Stimulated activated CD4-positive, alpha-beta T cell treated with anti-CD3 and anti-CD28 coated beads, Interleukin-1b, Interleukin-23, amount 100 ng/mL, for 1 hour (primary cell): ENCODE results near the gene AGPAT3.
A peak's percentile ranks its signal among the peaks of the same experiment; 100 is the strongest.

Experiments
- DNase-seq, 2 donors: peaks; one replicate each; pipeline ENCODE4 v3.0.0-alpha.2; 2020; ENCODE audit warnings: low read depth in 2 of 2

Gene AGPAT3

DNA sequence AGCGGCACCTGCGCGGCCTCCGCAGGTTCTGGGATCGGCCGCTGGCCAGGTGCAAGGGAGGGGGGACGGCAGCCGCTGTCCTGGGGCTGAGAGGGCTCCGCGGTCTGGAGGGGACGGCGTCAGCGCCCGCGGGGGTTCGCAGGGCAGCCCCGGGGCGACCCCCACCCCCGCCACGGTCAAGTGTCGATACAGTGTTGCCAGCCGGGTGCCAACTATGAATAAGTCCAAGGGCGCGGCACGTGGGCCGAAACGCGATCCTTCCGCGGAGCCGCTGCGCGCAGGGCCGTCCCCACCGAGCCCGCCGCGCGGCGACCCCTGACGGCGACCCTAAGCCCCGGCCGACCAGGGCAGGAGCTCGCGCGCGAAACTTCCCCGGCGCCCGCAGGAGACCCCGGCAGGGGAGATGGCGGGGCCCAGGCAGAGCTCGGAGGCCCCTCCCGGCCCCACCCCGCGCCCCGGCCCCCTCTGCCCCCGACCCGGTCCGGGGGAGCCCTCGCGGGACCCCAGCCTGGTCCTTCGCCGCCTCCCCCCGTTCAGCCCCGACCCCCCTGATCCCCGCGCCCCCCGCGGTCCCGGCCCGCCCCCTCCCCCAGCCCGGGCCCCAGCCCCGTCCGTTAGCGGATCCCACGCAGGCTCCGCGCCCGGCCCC lies 586 bp upstream of the AGPAT3 start:
- DNase-seq, result peak in 1 of 2 donors; percentile 26

DNA sequence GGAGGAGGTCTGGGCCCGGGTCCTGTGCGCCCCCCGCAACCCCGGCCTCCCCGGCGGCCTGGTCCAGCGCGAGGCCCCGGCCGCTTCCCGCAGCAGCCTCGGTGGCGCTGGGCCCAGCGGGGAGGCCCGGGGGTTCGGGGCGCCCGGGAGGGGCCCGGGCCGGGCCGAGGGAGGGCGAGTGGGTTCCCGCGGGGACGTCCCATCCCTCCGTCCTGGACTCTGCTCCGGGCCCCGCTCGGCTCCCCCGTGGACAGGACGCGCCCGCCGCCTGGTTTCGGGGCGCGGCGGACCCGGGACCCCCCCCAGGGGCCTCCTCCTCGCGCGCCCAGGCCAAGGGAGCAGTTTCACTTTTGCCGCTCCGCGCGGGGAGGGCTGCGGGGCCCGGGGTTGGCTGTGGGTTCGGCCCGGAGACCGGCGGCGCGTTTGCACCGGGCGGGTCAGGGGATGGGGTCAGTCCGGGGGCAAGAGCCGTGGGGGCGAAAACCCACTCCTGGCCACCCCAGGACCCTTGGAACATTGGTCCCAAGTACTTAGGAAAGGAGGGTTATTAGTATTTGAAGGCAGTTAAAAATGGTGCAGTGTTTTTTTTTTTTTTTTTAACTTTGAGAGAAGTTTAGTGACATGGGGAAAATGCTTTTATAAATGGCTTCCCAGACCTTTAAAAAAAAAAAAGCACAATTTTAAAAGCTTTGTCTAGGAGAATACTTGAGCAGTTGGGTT lies 677 bp downstream of the AGPAT3 start:
- DNase-seq, result peak in 1 of 2 donors; percentile 18

DNA sequence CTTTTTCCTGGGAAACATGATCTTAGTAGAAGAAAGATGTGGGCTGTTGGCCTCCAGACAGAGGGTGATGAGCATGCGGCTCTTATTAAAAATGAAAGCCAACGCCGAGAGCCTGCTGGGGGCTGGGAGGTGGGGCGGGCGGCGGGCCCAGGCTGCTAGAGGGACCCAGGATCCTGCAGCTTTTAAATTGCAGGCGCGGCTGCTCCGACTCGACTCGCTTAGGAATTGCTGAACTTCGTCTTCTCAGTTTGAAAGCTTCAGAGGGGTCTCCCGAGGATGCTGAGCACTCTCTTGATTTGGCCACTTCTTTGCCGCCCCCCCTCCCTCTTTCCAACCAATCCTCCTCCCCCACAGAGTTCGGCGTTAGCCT lies 1.2 kb downstream of the AGPAT3 start:
- DNase-seq, result peak in 1 of 2 donors; percentile 21

DNA sequence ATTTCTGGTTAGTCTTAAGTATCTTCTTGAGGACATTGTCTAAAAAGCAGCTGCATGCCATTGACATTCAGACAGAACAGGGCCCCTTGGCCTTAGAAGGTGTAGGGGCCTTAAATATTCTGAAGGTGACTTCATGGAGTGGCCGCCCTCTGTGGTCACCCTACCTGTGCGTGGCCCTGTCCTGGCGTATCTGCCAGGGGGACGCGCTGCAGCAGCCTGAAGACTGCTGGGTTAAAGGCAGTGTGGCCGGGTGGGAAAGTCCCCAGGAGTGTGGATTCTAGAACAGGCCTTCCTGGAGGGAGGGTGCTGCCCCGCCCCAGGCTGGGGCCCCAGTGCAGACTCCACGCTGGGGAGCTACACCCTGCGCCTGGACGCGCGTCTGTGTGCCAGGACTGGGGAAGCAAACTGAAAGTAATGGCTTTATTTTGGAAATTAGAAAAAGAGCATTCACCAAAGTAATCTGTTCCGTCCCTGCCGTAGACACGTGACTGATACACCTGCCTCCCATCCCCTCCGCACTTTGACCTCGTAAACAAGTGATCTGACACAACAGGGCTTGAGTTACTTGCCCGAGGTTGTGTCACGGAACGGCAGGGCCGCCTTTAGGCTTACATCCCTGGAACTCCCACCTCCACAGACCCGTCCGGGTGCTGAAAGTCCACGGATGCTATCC lies 1.8 kb downstream of the AGPAT3 start:
- peak in 1 of 2 donors; percentile 21 for DNase-seq

DNA sequence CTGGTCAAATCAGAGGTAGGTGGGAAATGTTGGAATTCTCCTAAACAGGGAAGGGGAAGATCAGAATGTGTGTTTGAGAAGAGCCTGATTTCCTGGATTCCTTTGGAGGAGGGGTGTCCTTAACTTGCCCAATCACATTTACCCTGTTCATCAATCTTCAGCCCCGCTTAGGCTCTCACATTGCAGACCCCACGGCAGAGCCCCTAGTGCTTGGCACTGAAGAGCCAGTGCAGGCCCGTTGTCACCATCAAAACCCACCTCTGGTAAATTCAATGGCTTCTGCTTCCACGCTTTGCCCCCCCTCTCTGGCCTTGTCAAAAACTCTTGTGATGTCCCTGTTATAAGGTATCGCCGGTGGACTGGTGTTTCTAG lies 2.3 kb downstream of the AGPAT3 start:
- no peak for DNase-seq

DNA sequence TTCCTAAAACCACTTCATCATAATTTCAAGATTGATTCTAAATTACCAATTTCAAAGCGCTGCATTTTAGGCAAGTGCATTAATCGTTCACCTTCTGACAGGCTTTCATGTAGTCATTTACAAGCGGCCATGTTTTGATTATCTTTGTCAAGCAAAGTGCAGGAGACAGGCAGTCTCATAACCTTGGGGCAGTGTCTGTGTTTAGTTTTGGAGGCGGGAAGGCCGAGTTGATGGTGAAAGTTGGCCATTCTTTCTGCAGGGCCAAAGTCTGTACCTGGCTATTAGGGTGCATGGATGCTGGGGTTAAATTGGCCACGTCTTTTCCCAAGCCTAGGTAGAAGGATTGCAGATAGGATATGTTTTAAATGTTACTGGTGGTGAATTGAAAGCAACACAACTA lies 2.9 kb downstream of the AGPAT3 start:
- DNase-seq, result no peak

DNA sequence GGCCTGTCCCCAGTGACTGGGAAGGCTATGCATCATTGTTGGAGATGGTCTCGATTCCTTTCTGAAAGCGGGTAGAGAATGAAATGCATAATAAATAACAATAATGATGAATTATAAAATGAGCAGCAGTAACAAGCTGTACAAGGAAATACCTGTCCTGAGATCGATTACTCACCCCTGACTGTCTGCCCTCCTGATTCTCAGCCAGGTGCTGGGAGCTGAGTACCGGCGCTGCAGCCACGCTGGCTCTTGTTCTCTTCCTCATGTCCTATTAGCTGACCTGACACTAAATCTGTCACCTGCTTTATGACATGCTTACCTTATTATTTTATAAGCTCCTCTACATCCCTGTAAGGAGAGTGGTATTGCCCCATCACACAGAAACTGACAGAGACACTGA lies 3.4 kb downstream of the AGPAT3 start:
- no peak for DNase-seq

DNA sequence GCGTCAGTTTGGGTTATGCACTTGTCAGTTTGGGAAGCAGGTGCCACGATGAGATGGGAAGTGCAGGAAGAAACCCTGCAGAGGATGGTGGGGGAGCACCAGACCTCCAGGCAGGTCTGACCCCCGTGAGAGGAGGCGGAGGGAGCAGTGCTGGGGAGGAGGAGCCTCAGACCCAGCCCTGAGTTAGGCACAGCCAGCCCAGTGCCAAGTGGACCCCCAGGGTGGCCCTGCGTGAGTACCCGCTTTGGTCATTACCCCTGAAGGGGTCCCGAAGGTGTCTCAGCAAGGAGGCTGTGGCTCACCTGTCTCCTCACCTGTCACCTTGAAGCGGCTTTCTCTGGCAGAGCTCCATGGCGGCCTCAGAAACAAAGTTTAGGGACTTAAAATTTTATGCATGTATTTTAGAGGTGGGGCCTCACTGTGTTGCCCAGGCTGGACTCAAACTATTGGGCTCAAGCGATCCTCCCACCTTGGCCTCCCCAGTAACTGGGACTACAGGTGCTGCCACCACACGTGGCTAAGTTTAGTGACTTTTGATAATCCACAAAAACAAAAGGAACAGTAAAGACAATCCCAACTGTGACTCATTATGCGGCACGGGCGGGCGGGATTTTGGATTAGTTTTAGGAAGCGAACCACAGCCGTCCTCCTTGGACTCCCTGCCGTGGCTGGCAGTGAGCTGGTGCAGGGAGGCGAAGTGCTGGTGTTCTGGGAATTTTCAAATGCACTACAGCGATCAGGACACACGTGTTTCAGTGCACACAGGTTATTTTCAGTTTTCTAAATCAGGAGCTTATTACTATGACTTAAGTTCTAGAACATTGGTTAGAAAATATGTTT lies 4.7 kb downstream of the AGPAT3 start:
- DNase-seq, result no peak

DNA sequence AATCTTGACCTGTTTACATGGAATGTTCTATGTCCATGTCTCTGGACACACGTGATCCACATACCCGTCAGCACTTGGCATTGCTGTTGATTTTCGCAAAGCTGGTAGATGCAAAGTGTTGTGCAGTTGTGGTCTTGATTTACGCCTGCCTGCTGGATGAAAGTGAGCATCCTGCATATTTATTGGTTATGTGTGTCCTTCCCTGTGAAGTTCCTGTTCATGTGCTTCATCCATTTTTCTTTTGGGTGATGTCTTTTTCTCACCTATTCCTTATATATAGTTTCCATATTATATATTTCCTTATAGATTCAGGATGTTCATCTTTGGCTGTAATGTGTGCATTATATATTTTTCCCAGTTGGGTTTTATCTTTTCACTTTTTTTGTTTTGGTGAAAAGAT lies 6.5 kb downstream of the AGPAT3 start:
- no peak for DNase-seq

DNA sequence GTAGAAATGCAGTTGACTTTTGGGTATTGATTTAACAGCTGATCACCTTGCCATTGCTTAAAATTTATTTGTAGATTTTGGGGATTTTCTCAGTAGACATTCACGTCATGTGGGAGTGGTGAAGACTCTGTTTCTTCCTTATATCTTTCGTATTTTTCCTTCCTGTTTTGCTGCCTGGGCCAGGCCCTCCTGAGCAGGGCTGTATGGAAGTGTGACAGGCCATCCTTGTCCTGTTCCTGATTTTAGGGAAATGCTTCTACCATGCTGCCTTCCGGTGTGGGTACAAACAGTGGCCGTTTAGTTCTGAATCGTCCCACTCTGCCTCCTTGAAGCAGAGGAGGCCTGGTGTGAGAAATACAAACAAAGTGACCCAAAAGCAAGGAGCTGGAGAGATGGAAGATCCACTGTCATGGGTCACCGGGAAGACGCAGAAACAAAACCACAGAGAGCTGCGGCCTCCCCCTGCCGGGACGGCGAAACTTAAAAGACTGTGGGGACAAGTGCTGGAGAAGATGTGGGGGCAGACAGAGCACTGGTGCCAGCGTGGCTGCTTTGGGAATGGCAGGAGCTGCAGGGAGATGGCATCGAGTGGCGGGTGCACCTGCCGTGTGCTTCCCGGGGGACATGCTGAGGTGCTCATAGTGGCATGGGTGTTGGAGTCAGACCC lies 7.6 kb downstream of the AGPAT3 start:
- DNase-seq, result no peak

DNA sequence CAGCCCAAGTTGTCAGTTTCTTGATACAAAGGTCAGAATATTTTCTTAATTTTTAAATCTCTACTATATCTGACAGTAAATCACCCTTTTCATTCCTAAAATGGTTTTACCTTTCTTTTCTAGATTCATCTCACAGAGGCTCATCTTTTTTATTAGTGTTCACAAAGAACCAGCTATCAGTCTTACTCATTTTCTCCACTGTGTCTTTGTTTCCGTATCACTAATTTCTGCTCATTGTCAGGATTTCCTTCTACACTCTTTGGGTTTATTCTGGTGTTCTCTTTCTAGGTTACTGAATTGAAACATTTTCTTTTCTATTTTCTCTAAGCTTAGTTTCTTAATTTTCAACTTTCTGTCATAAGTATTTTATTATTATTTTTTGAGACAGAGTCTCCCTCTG lies 8.7 kb downstream of the AGPAT3 start:
- DNase-seq, result no peak

DNA sequence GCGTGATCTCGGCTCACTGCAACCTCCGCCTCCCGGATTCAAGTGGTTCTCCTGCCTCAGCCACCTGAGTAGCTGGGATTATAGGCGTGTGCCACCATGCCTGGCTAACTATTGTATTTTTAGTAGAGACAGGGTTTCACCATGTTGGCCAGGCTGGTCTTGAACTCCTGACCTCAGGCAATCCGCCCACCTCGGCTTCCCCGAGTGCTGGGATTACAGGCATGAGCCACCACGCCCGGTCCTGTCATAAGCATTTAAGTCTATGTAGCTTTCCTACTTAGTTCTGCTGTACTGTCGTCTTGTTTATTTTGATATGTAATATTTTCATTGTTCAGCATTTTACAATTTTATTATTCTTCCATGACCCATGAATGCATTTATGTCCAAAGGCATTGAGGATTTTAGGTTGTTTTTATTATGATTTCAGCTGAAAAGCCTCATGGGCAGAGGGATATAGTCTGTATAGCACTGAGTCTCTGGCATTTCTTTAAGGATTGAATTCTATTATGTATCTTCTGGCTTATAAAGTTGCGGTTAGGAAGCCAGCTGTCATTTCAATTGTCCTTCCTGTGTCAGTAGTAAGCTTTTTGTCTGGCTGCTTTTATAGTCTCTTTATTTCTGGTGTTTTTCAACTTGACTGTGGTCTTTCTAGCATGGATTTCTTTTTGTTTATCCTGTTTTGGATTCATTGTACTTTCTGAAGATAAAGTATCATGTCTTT lies 9.2 kb downstream of the AGPAT3 start:
- DNase-seq, result no peak

DNA sequence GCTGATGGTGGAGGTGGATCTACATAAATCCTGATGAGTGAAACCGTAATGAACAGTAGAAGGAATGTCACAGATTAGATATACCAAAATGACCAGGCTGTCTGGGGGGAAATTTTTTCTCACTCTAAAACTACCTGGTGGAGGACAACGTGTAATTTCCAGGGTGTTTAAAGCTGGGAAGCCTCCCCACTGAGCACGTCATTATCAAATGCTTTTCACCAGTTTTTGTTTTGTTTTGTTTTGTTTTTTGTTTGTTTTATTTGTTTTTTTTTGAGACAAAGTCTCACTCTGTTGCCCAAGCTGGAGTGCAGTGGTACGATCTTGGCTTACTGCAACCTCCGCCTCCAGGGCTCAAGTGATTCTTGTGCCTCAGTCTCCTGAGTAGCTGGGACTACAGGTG lies 11.6 kb downstream of the AGPAT3 start:
- no peak for DNase-seq

DNA sequence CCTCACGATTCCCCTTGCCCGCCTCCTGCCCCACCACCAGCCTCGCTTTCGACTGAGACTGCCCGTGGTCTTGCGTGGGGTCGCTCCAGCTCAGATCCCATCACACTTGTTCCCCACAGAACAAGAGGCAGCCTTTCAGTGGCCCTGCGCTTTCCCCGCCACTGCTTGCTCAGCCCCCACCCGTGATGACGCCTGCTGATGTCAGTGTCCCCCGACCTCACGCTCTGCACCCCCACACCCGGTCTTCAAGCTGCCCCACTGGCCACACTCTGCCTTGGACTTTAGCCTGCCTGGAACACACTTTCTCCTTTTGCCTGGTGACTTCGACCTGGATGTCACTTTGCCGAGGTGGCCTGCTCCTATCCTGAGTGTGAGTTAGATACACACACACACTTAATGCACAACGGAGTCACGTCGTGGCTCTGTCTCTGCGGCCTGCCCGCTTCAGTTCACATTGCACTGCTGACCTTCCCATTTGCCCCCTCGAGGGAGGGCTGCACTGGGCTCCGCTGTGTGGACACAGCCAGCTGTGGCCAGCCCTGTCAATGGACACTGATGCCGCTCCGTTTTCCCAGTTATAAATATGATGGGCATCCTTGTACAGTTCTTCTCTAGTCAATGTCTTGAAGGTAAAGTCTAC lies 13.0 kb downstream of the AGPAT3 start:
- DNase-seq, result no peak

DNA sequence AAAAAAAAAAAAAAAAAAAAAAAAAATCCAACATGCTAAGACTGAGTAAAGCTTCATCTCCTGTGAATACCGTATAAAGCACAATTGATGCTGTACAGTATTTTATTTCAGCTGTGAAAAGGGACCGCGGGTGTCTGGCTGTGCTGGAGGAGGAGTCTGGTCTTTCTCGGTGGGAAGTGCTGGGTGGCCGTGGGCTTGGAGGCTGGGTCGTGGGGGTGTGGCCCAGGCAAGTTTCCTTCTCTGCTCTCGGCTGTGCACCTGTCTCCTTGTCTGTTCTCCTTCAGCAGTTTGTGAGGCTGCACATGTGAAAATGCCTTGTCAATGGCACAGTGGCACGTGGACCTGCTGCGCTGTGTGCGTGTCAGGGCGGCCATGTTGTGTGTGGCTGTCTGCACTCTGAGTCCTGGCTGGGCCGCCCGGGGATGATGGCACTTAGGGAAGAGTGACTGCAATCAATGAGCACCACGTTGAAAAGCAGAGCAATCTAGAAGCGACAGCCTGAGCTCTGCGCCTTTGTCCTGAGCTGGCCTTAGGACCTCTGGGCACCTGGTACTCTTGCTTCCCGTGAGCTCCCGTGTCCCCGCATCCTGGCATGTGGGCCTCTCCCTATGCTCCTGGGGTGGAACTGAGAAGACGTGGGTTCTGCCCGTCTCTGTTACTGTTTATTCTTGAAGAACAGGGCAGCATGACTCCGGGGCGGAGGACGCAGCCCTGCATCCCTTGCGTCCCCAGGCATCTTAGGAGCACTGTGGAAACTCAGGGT lies 14.5 kb downstream of the AGPAT3 start:
- DNase-seq, result no peak

DNA sequence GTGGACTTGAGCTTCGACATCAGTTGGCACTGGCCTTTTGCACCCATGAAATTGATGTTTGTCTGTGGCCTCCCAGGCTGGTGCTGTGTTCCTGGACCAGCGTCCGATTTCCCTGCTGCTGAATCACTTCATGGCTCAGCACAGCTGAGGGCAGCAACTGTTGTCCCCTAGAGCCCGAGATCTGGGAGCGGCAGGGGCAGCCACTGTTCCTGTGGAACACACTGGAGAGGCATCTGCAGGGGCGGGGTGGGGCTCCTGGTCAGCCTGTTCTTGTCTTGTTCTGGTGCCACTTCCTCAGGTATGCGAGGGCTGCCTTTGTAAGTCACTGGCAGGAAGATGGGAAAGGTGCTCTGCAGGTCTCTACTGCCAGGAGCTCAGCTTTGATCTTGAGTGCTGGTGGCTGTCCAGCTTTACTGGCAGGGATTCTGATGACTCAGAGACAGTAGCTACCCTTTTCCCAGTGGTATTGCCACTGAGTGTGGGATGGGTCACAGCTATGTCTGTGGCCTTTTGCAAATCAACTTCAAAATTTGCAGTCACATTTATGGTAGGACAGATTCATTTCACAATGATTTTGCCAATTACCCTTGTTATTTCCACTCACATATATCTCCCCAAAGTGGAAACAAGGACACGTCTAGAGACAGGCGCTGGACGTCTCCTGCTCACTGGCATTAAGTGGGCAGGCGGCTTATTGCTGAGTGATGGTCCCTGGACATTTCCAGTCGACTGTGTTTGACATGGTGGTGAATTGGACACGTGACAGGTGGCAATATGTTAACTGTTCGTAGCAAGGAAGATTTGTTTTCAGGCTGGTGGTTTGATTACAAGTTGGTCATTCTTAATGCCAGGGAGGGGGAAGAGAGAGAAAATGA lies 15.3 kb downstream of the AGPAT3 start:
- no peak for DNase-seq

DNA sequence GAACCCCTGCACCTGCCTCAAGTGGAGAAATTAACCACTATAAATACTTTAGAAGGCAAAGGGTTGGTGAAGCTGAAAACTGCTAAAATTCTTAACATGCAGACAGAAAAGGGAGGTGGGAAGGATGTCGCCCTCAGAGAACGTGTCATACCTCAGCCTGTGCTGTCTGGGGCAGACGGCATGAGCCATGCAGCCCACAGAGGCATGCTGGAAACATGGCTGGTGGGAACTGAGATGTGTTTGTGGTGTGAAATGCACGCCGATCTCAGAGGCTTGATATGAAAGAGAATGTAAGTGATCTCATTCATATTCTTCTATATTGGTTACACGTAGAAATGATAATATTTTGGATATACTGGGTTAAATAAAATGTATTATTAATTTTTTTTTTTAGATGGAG lies 16.3 kb downstream of the AGPAT3 start:
- no peak for DNase-seq

DNA sequence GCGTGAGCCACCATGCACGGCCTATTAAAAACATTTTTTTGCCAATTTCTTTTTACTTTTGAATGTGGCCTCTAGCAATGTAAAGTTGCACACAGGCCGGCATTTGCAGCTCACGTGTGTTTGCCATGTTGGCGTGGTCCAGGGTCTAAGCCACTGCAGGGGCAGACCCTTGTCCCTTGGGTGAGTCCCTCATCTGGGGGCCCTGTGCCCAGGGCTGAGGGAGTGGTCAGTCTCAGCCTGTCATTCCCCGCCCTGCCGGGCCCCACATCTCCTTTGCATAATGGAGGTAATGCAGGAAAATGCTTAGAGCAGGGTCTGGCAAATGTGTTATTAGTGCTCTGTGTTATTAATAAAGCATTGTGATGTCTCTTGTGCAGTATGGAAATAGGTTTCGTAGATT lies 16.9 kb downstream of the AGPAT3 start:
- DNase-seq, result no peak
